Spleen (tissue), 7 donors: ENCODE data around the gene NUP85.

Experiments used
- POLR2A ChIP-seq, 3 donors: fragments of 450-650 bp; IDR thresholded peaks; one replicate each; pipeline ENCODE4 v1.5.1; 2017; ENCODE audit warnings: antibody characterized with exemption in 3 of 3, mild to moderate bottlenecking in 1 of 3
- POLR2AphosphoS5 ChIP-seq, 3 donors: sonication (generic); formaldehyde crosslinking; IDR thresholded peaks; one replicate each; pipeline ENCODE4 v1.5.1; 2017; ENCODE audit warnings: antibody characterized with exemption in 3 of 3
- TF ChIP-seq, protein P1 (sequence below), 11 experiments: fragments of 200-600 bp in 7 of 11; fragments of 450-650 bp in 4 of 11; sonication (generic) in 4 of 11; IDR thresholded peaks in 8 of 11; conservative IDR thresholded peaks in 3 of 11; 1 replicate in 7 of 11; 2 replicates in 4 of 11; pipeline versions ENCODE4 v1.4.0 to v1.8.0; 2016 to 2021; ENCODE audit warnings: antibody characterized with exemption in 11 of 11, inconsistent platforms in 4 of 11, mild to moderate bottlenecking in 1 of 11
- donor health status: DM: no; HTN: no; CAD: no; lungs with moderate emphysema.
- donor health status: DM: no; HTN: no; CAD: no.
- donor health status: DM: no; HTN: no; CAD: no.

DNA sequence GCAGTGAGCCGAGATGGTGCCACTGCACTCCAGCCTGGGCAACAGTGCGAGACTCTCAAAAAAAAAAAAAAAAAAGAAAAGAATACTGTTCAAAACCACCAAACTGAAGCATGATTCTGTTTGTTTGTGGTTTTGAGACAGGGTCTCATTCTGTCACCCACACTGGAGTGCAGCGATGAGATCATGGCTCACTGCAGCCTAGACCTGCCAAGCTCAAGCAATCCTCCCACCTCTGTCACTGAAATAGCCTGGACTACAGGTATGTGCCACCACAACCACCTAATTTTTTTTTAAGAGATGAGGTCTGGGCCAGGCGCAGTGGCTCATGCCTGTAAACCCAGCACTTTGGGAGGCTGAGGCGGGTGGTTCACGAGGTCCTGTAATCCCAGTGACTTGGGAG is 27.0 kb upstream of the NUP85 start:
- TF ChIP-seq POLR2AphosphoS5 (IDR thresholded peaks at IDR 0.05) (no peak), POLR2A (IDR thresholded peaks at IDR 0.05) (no peak)
- TF ChIP-seq, protein P1, sequence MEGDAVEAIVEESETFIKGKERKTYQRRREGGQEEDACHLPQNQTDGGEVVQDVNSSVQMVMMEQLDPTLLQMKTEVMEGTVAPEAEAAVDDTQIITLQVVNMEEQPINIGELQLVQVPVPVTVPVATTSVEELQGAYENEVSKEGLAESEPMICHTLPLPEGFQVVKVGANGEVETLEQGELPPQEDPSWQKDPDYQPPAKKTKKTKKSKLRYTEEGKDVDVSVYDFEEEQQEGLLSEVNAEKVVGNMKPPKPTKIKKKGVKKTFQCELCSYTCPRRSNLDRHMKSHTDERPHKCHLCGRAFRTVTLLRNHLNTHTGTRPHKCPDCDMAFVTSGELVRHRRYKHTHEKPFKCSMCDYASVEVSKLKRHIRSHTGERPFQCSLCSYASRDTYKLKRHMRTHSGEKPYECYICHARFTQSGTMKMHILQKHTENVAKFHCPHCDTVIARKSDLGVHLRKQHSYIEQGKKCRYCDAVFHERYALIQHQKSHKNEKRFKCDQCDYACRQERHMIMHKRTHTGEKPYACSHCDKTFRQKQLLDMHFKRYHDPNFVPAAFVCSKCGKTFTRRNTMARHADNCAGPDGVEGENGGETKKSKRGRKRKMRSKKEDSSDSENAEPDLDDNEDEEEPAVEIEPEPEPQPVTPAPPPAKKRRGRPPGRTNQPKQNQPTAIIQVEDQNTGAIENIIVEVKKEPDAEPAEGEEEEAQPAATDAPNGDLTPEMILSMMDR (IDR thresholded peaks at IDR 0.05 in 8 of 11, conservative IDR thresholded peaks at IDR 0.05 in 3 of 11): no peak
